ENCODE measurements around the gene CUZD1.

CUZD1 gene

GRCh38 chr10:122812751-122813150 is 32.9 kb downstream of the CUZD1 start:
- no peak for DNase-seq

GRCh38 chr10:122802282-122802681 is 43.4 kb downstream of the CUZD1 start:
- no peak for DNase-seq

GRCh38 chr10:122798704-122799231 is 46.9 kb downstream of the CUZD1 start:
- DNase-seq, result no peak

- no peak for DNase-seq
These were observed 48.9 kb downstream of the CUZD1 start for GRCh38 chr10:122796796-122797195.

DNA sequence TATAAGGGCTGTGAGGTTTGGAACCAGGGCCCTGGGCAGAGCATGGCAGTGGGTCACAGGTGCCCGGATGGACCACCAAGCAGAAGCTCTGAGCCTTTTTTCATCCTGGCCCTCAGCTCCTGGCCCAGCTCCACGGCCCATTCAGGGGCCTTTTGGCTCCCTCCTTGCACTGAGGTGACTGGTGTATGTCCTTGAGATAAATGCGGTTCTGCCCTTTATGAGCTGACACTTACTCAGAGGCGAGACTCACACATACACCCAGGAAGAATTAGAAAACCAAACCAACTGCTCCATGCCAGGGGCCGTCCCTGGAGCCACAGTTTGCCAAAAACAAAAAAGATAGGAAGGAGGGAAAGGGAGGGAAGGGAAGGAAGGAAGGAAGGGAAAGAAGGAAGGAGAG is 49.7 kb downstream of the CUZD1 start:
- DNase-seq, result no peak

GRCh38 chr10:122786269-122786668 is 59.4 kb downstream of the CUZD1 start:
- no peak for DNase-seq

DNA sequence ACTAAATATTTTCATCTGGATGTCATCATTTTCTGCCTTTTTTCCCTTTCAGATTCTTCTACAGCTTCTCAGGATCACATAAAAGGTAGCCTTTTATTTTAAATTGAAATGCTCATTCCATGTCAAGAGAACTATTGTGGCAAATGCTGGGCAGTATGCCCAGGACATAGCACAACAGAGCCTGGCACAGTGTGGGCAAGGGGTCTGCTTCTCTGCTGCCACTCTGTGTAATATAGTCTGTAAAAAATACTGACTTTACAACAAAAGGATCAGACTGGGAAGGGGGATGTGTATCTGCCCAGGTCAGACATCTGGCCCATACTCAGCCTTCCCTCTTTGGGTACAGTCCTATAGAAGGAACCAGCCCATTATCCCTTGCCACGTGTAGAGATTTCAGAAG is 62.7 kb downstream of the CUZD1 start:
- DNase-seq, result no peak

Data from GOT3 (cell line).